Measurements from ENCODE around the gene HOXB6.

The HOXB6 gene

GRCh38 chr17:48568499-48569239 lies 36.1 kb downstream of the HOXB6 start:
- H3K4me1 Mint-ChIP-seq (ENCODE audit: low read depth), result peaks cover 3% of the 10 kb centered on the region
- no peak overlapping the region for H3K27ac Mint-ChIP-seq
- peaks cover 19% of the 10 kb centered on the region for H3K27me3 Mint-ChIP-seq
- no peak overlapping the region for H3K4me3 Mint-ChIP-seq
- no peaks in the 10 kb centered on the region for H3K9me3 Mint-ChIP-seq
- no peaks in the 10 kb centered on the region for H3K36me3 Mint-ChIP-seq (ENCODE audit: low read depth)

GRCh38 chr17:48567646-48568354 lies 37.0 kb downstream of the HOXB6 start:
- Mint-ChIP-seq H3K9me3 (no peaks in the 10 kb centered on the region), H3K36me3 (ENCODE audit: low read depth) (no peaks in the 10 kb centered on the region), H3K4me3 (no peak overlapping the region), H3K27me3 (peaks cover 19% of the 10 kb centered on the region), H3K4me1 (ENCODE audit: low read depth) (peaks cover 3% of the 10 kb centered on the region), H3K27ac (no peak overlapping the region)

DNA sequence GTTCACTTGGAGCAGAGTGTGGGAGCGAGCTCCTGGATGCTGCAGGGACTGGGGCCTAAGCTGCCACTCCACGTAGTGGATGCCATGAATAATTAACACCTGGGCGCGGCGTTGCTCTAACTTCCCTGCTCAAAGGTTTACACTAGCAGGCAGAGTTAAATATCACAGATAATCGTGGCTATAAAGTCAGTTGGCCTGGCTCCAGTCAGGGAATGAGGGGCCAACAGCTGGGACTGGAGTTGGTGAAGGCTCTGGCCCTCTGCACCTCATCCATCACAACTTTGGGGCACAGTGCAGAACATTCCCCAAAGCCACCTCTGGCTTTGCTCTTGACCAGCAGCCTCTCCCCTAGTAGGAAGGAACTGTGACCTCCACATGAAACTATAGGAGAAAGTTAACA lies 37.6 kb downstream of the HOXB6 start:
- Mint-ChIP-seq H3K36me3 (ENCODE audit: low read depth) (no peaks in the 10 kb centered on the region), H3K4me1 (ENCODE audit: low read depth) (peaks cover 3% of the 10 kb centered on the region), H3K27me3 (peaks cover 19% of the 10 kb centered on the region), H3K9me3 (no peaks in the 10 kb centered on the region), H3K4me3 (no peak overlapping the region), H3K27ac (no peak overlapping the region)

DNA sequence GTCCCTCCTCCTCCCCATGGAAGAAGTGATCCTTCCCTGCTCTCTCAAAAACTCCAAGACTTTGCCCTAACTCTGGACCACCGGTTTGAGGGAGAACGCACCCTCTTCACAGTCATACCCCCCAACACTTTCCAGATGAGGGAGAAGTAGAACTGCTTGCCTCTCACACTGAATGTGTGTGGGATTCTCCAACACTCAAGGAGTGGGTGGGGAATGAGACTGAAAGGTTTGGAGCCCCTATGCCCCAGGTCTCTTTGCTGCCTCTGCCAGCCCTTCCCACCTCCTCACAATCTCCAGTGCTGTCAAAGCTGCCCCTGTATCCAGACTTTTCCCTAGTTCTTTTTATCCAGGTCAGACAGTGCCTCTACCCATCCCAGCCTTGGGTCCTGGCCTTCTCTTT lies 38.1 kb downstream of the HOXB6 start:
- no peaks in the 10 kb centered on the region for H3K9me3 Mint-ChIP-seq
- H3K27me3 Mint-ChIP-seq, result peaks cover 16% of the 10 kb centered on the region
- no peaks in the 10 kb centered on the region for H3K36me3 Mint-ChIP-seq (ENCODE audit: low read depth)
- no peak overlapping the region for H3K27ac Mint-ChIP-seq
- no peak overlapping the region for H3K4me3 Mint-ChIP-seq
- peaks cover 3% of the 10 kb centered on the region for H3K4me1 Mint-ChIP-seq (ENCODE audit: low read depth)

DNA sequence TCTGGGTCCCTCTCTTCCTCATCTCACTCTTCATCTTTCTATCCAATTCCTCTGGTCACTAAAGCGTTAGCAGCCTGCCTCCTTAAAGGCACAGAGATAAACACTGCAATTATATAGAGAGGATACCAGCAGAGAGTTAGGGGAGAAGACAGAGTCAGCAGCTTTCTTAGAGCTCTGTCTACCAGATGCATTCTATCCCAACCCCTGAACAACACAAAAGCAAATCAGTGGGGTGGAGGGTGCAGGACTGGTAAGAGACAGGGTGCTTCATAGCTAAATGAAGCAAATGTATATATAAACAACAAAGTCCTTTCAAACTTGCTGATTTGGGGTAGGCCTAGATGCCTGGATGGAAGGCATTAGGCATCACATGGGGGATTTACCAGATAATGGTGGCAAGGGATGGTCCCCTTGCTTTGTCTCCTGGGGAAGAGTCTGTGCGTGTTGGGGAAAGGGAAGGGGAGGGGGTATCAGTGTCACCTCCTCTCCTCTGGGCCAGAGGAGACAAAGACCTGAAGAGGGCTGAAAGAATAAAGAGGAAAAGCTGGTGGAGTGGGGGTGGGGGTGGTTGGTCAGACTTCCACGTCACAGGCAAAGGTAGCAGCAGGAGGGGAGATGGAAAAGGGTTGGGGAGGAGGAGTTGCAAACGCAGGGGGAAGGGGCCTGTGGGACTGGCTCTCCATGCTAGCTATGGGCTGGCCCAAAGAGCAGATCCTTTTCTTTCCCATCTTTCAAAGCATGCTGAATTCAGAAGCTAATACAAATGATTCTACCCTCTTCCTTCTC lies 38.7 kb downstream of the HOXB6 start:
- no peak overlapping the region for H3K27ac Mint-ChIP-seq
- H3K4me1 Mint-ChIP-seq (ENCODE audit: low read depth), result peaks cover 3% of the 10 kb centered on the region
- H3K27me3 Mint-ChIP-seq, result peaks cover 14% of the 10 kb centered on the region
- H3K9me3 Mint-ChIP-seq, result no peaks in the 10 kb centered on the region
- H3K4me3 Mint-ChIP-seq, result no peak overlapping the region
- H3K36me3 Mint-ChIP-seq (ENCODE audit: low read depth), result no peaks in the 10 kb centered on the region

DNA sequence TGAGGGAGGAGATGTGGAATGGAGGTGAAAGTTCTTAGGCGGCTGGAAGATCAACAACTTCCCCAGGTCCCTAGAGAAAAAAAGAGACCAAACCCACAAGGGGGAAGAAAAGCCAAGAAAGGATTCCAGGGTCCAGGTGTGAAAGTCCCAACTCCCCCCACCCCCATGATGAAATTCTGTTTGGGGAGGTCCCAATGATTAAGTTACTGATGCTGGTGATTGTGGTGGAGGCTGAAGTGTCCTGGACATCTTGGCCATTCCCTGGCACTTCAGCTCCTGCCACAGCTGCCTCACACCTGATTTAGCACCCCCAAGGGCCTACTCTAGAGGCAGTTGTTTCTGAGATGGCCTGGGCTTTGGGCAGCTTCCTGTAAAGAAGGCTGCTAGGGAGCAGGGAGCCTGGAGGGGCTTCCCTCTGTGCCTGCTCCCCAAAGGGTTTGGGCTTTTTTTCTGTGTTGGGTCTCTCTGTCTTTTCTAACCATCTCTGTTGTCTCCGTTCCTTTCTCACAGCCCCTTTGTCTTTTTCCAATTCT lies 39.7 kb downstream of the HOXB6 start:
- Mint-ChIP-seq H3K9me3 (no peaks in the 10 kb centered on the region), H3K27me3 (peaks cover 13% of the 10 kb centered on the region), H3K27ac (no peak overlapping the region)

GRCh38 chr17:48564188-48565021 lies 40.4 kb downstream of the HOXB6 start:
- Mint-ChIP-seq H3K27me3 (peaks cover 8% of the 10 kb centered on the region), H3K36me3 (ENCODE audit: low read depth) (no peaks in the 10 kb centered on the region), H3K4me3 (no peak overlapping the region), H3K4me1 (ENCODE audit: low read depth) (peaks cover 3% of the 10 kb centered on the region), H3K27ac (no peak overlapping the region), H3K9me3 (no peaks in the 10 kb centered on the region)

More for the DNA sequence above, 39.7 kb downstream of the HOXB6 start:
- H3K4me1 Mint-ChIP-seq (ENCODE audit: low read depth), result peaks cover 3% of the 10 kb centered on the region
- no peaks in the 10 kb centered on the region for H3K36me3 Mint-ChIP-seq (ENCODE audit: low read depth)
- H3K4me3 Mint-ChIP-seq, result no peak overlapping the region

GRCh38 chr17:48563867-48564187 lies 41.0 kb downstream of the HOXB6 start:
- Mint-ChIP-seq H3K27me3 (peaks cover 8% of the 10 kb centered on the region), H3K9me3 (no peaks in the 10 kb centered on the region), H3K36me3 (ENCODE audit: low read depth) (no peaks in the 10 kb centered on the region), H3K4me3 (no peak overlapping the region), H3K4me1 (ENCODE audit: low read depth) (peaks cover 3% of the 10 kb centered on the region), H3K27ac (no peak overlapping the region)

- H3K4me3 Mint-ChIP-seq, result no peak overlapping the region
- no peaks in the 10 kb centered on the region for H3K36me3 Mint-ChIP-seq (ENCODE audit: low read depth)
- peaks cover 7% of the 10 kb centered on the region for H3K27me3 Mint-ChIP-seq
- H3K27ac Mint-ChIP-seq, result no peak overlapping the region
- H3K4me1 Mint-ChIP-seq (ENCODE audit: low read depth), result peaks cover 1% of the 10 kb centered on the region
- no peaks in the 10 kb centered on the region for H3K9me3 Mint-ChIP-seq
Measured at GRCh38 chr17:48563385-48563838, 41.4 kb downstream of the HOXB6 start.

GRCh38 chr17:48562934-48563333 lies 41.9 kb downstream of the HOXB6 start:
- H3K4me1 Mint-ChIP-seq (ENCODE audit: low read depth), result no peaks in the 10 kb centered on the region
- no peaks in the 10 kb centered on the region for H3K36me3 Mint-ChIP-seq (ENCODE audit: low read depth)
- no peak overlapping the region for H3K4me3 Mint-ChIP-seq
- H3K27ac Mint-ChIP-seq, result no peak overlapping the region
- peaks cover 7% of the 10 kb centered on the region for H3K27me3 Mint-ChIP-seq
- H3K9me3 Mint-ChIP-seq, result no peaks in the 10 kb centered on the region

DNA sequence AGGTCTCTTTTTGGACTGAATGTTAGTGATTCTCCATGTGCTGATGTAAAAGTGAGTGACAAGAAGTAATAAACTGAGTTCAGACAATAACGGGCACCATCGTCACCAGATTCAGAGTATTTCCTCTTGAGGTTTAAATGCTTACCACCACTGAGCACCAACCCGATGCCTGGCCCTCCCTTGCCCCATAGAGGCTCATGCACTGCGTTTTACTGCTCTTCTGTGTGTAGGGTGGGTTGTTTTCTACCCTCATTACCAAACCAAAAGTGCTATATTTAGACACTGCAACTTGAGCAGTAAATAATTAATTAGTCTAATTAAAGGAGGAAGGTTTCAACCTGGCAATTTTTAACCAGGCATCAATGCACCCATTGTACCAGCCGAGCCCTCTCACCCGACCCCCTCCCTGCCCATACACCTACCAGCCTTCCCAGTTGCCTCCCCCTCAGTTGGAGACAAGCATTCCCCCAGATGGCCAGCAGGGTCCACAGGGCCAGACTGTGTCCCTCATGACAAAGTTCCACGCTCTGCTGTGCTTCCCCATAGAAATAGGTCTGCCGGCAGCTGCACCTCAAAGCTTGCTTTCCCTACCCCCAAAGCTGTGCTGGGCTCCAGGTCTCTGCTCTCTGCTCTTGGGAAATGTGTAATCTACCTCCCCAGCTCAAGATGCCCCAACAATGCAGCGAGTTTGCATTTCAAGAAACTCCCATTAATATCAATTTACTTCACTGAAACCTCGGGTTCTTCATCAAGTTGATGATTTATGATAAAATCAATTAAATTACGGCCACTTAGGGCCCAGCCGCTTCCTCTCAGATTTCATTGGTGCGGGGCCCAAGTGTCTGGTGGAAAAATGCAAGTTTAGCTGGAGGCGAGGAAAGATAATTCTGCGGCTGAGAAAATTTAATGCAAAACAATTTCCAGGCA lies 42.6 kb downstream of the HOXB6 start:
- H3K4me1 Mint-ChIP-seq (ENCODE audit: low read depth), result no peaks in the 10 kb centered on the region
- no peak overlapping the region for H3K27ac Mint-ChIP-seq
- no peaks in the 10 kb centered on the region for H3K36me3 Mint-ChIP-seq (ENCODE audit: low read depth)
- no peaks in the 10 kb centered on the region for H3K9me3 Mint-ChIP-seq
- H3K4me3 Mint-ChIP-seq, result no peak overlapping the region
- H3K27me3 Mint-ChIP-seq, result peaks cover 7% of the 10 kb centered on the region

DNA sequence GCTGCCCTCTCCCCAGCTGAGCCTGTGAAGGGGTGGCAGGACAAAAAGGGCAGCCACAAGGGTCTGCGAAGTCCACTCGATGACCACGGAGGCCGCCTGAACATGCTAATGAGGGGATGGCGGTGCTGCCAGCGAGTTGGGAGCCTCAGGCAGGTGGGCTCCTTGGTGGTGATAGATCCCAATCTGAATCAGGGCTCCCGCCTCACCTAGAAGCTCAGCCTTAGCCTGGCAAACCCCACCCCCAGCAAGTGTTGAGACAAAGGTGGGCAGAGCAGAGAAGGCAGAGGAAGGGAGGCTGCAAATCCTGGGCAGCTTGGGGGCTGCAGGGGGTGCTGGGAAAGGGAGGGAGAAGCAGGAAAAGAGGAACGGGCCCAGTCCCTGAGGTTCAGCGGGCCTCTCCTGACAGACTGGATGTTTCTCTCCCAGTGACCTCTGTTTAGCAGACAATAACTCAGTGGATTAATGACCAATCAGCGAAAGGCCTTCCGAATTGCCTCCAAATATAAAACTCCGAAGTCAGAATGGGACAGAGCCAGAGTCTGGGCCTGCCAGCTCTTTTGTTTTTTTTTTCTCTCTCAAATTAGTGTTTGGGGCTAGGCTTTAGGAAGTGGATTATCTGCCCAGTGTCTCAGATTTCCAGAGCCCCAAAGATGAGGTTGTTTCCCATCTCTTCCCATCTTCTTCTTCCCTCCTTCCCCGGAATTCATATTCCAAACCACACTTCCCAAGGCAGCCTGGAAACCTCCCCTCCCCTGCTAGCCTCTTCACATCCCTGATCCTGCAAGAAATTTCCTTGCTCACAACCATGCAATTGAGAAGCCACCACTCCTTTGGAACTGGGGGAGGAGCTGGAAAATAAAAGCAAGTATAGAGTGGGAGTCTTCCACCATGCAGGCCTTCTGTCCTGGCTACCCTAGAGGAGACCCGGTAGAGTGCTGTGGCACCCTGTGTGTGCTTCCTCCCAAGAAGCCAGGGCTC lies 44.7 kb downstream of the HOXB6 start:
- Mint-ChIP-seq H3K4me1 (ENCODE audit: low read depth) (peaks cover 3% of the 10 kb centered on the region), H3K4me3 (no peak overlapping the region), H3K36me3 (ENCODE audit: low read depth) (no peaks in the 10 kb centered on the region), H3K27me3 (peaks cover 25% of the 10 kb centered on the region), H3K27ac (no peak overlapping the region), H3K9me3 (no peaks in the 10 kb centered on the region)
